Small intestine (tissue), 7 donors: ENCODE results near the gene IGF1R. TPM values are rescaled to one million over a fixed set of nuclear protein-coding genes. Genes with fewer than 3 reads are reported as not detected.
A peak's percentile ranks its signal among the peaks of the same experiment; 100 is the strongest.

Experiments used
- DNase-seq, 2 donors: peaks; one replicate each; pipeline versions ENCODE4 v3.0.0 to v3.0.0-alpha.2; 2013
- FAIRE-seq: peaks from 2 replicates; lab custom pipeline; 2012; peaks lifted over from hg19 to GRCh38; lab: Jason Lieb, UNC
- H3K27ac ChIP-seq, 3 donors: one replicate each; pipeline ENCODE4 v1.5.1; 2013; ENCODE audit warnings: low read length in 2 of 3, mild to moderate bottlenecking in 2 of 3, control low read depth in 1 of 3, inconsistent platforms in 1 of 3, low read depth in 1 of 3, moderate library complexity in 1 of 3
- H3K27me3 ChIP-seq, 3 donors: one replicate each; pipeline ENCODE4 v1.6.1; 2013; ENCODE audit warnings: low read length in 3 of 3, inconsistent platforms in 1 of 3; ENCODE audit not compliant: control insufficient read depth in 3 of 3, insufficient read depth in 3 of 3
- H3K36me3 ChIP-seq, 3 donors: one replicate each; pipeline ENCODE4 v1.6.1; 2013; ENCODE audit warnings: low read length in 3 of 3, inconsistent platforms in 1 of 3, low read depth in 1 of 3, mild to moderate bottlenecking in 1 of 3, moderate library complexity in 1 of 3; ENCODE audit not compliant: control insufficient read depth in 3 of 3, insufficient read depth in 2 of 3
- H3K4me1 ChIP-seq, 3 donors: one replicate each; pipeline ENCODE4 v1.6.1; 2013; ENCODE audit warnings: low read length in 2 of 3, inconsistent platforms in 1 of 3, low read depth in 1 of 3, mild to moderate bottlenecking in 1 of 3, moderate library complexity in 1 of 3; ENCODE audit not compliant: control insufficient read depth in 3 of 3, insufficient read depth in 2 of 3
- H3K4me3 ChIP-seq, 3 donors: one replicate each; pipeline ENCODE4 v1.5.1; 2013; ENCODE audit warnings: low read length in 3 of 3, control low read depth in 1 of 3, inconsistent platforms in 1 of 3, low read depth in 1 of 3, mild to moderate bottlenecking in 1 of 3, moderate library complexity in 1 of 3
- H3K9me3 ChIP-seq, 2 donors: one replicate each; pipeline ENCODE4 v1.6.1; 2013; ENCODE audit warnings: low read depth in 1 of 2, low read length in 1 of 2; ENCODE audit not compliant: control insufficient read depth in 2 of 2, insufficient read depth in 1 of 2
- WGBS, 3 donors: extraction: QIAGEN DNeasy Blood & Tissue Kit; methylation state at CpG; one replicate each; pipeline ENCODE4 v1.1.7; 2013; 5-methylcytosine and 5-hydroxymethylcytosine counted together
- polyA plus RNA-seq, 4 donors: library from polyadenylated mRNA; stranded (reverse) in 3 of 4; unstranded in 1 of 4; fragments of 200-250 nt in 3 of 4; fragments of 120-200 nt in 1 of 4; gene quantifications; one replicate each; pipeline versions ENCODE4 v1.2.1 to v1.2.3, GENCODE V29; 2013
- donor health status: healthy with polysubstance abuse.
- donor health status: control.
- donor health status: control.
- donor health status: Bipolar disorder and iron deficiency.
- donor health status: healthy.

The IGF1R gene
- polyA plus RNA-seq, 4 donors = 0.54 to 27.9 (median 3.8) TPM

- no peaks in the 10 kb centered on the region for H3K27me3 ChIP-seq
- DNase-seq (no peak), FAIRE-seq (no peak)
- no peak overlapping the region for H3K4me3 ChIP-seq
- H3K4me1 ChIP-seq = peaks cover 0 to 32% (median 7%) of the 10 kb centered on the region in 3 donors
- H3K36me3 ChIP-seq = no peaks in the 10 kb centered on the region
- no peaks in the 10 kb centered on the region for H3K9me3 ChIP-seq
- peak overlapping the region in 1 of 3 donors; percentile 74 for H3K27ac ChIP-seq
- WGBS, 3 donors = 51 to 77% (median 70%) methylated on average over 9 of the region's 9 CpGs
Measured at GRCh38 chr15:98806275-98806895, 158.0 kb downstream of the IGF1R start.

GRCh38 chr15:98807262-98807661 is 158.9 kb downstream of the IGF1R start:
- no peak for FAIRE-seq

GRCh38 chr15:98809273-98809672 is 160.9 kb downstream of the IGF1R start:
- no peak overlapping the region for H3K27ac ChIP-seq
- no peak for DNase-seq
- no peaks in the 10 kb centered on the region for H3K27me3 ChIP-seq
- H3K4me3 ChIP-seq = no peak overlapping the region
- no peak for FAIRE-seq
- no peaks in the 10 kb centered on the region for H3K36me3 ChIP-seq
- peaks cover 0 to 16% (median 2%) of the 10 kb centered on the region in 3 donors for H3K4me1 ChIP-seq
- 80 to 87% (median 86%) methylated on average over 11 of the region's 11 CpGs for WGBS, 3 donors
- no peaks in the 10 kb centered on the region for H3K9me3 ChIP-seq

More at GRCh38 chr15:98807262-98807661, 158.9 kb downstream of the IGF1R start:
- no peaks in the 10 kb centered on the region for H3K9me3 ChIP-seq
- no peak overlapping the region for H3K27ac ChIP-seq
- no peaks in the 10 kb centered on the region for H3K27me3 ChIP-seq
- no peak overlapping the region for H3K4me3 ChIP-seq
- WGBS, 3 donors = 45 to 75% (median 74%) methylated on average over 4 of the region's 4 CpGs
- no peak for DNase-seq
- H3K4me1 ChIP-seq = peaks cover 0 to 24% (median 2%) of the 10 kb centered on the region in 3 donors
- H3K36me3 ChIP-seq = no peaks in the 10 kb centered on the region

- H3K27ac ChIP-seq = no peak overlapping the region
- no peaks in the 10 kb centered on the region for H3K27me3 ChIP-seq
- DNase-seq = peak in 1 of 2 donors; percentile 35
- H3K36me3 ChIP-seq = peaks cover 0 to 3% (median 0%) of the 10 kb centered on the region in 3 donors
- peaks cover 0 to 5% of the 10 kb centered on the region in 2 donors for H3K9me3 ChIP-seq
- H3K4me3 ChIP-seq = no peak overlapping the region
- no peaks in the 10 kb centered on the region for H3K4me1 ChIP-seq
- WGBS, 3 donors = 72 to 79% (median 74%) methylated on average over 8 of the region's 8 CpGs
- no peak for FAIRE-seq
Measured at GRCh38 chr15:98812716-98813446, 164.5 kb downstream of the IGF1R start.

DNA sequence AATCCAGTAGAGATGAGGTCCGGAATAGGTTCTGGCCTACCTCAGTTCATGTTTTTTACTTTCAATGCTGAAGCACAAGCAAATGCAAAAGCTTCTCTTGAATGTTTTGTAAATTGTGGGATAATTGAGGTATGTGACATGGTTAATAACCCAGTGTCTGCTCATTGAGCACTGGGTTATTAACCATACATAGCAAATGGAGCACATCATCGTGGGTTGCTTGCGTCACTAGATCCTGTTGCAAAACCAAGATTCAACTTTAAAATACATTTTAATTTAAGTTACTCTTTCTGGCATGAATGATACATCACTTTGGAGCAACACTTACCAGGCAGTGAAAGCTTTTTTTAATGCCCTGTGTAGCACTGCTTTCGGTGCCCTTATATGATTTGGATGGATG is 165.6 kb downstream of the IGF1R start:
- Histone ChIP-seq H3K9me3 (peaks cover 0 to 13% of the 10 kb centered on the region in 2 donors), H3K4me1 (no peaks in the 10 kb centered on the region), H3K27ac (no peak overlapping the region), H3K27me3 (no peaks in the 10 kb centered on the region), H3K4me3 (no peak overlapping the region), H3K36me3 (peaks cover 0 to 3% (median 0%) of the 10 kb centered on the region in 3 donors)
- DNase-seq (no peak), FAIRE-seq (no peak)
- 90 to 98% (median 93%) methylated on average over 4 of the region's 4 CpGs for WGBS, 3 donors

GRCh38 chr15:98815207-98815606 is 166.9 kb downstream of the IGF1R start:
- H3K4me1 ChIP-seq = no peaks in the 10 kb centered on the region

GRCh38 chr15:98817745-98818144 is 169.4 kb downstream of the IGF1R start:
- Histone ChIP-seq H3K4me3 (no peak overlapping the region), H3K27me3 (no peaks in the 10 kb centered on the region), H3K27ac (no peak overlapping the region), H3K36me3 (peaks cover 0 to 3% (median 0%) of the 10 kb centered on the region in 3 donors), H3K4me1 (no peaks in the 10 kb centered on the region), H3K9me3 (peaks cover 0 to 19% of the 10 kb centered on the region in 2 donors)
- no peak for DNase-seq
- 92 to 97% (median 93%) methylated on average over 2 of the region's 2 CpGs for WGBS, 3 donors
- no peak for FAIRE-seq

More at GRCh38 chr15:98815207-98815606, 166.9 kb downstream of the IGF1R start:
- Histone ChIP-seq H3K27me3 (no peaks in the 10 kb centered on the region), H3K27ac (no peak overlapping the region), H3K9me3 (peaks cover 0 to 19% of the 10 kb centered on the region in 2 donors), H3K36me3 (peaks cover 0 to 3% (median 0%) of the 10 kb centered on the region in 3 donors), H3K4me3 (no peak overlapping the region)
- FAIRE-seq (no peak), DNase-seq (no peak)
- WGBS, 3 donors = 82 to 86% (median 84%) methylated on average over 5 of the region's 5 CpGs

- Histone ChIP-seq H3K4me1 (no peaks in the 10 kb centered on the region), H3K36me3 (peaks cover 0 to 4% (median 0%) of the 10 kb centered on the region in 3 donors), H3K27ac (no peak overlapping the region), H3K27me3 (no peaks in the 10 kb centered on the region), H3K4me3 (no peak overlapping the region), H3K9me3 (peaks cover 0 to 45% of the 10 kb centered on the region in 2 donors)
- DNase-seq (no peak), FAIRE-seq (no peak)
- 58 to 91% (median 62%) methylated on average over 2 of the region's 2 CpGs for WGBS, 3 donors
Measured at GRCh38 chr15:98823012-98823458, 174.7 kb downstream of the IGF1R start.
